ENCODE results near the gene HEG1. TPM values are rescaled to one million over a fixed set of nuclear protein-coding genes. Genes with fewer than 3 reads are reported as not detected.

Gene HEG1
- total RNA-seq, 1 donor: 199 TPM

DNA sequence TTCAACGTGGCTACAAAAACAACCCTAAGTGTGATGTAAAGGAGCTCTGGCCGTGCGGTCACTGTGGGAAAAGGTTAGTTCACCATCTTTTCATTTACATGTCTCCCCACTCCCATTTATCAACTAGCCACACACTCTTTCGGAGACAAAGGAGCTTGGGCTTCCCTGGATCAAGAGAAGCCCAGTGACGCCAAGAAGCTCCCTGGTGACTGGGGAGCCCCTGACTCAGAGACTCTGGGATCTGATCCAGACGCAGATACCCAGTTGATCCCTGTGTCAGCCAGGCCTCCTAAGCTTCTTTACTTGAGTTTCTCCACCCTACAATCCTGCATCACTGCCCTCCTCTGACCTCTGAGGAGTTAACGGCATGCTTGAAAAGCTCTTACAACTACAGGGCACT is 43.9 kb downstream of the HEG1 start:
- H3K4me3 ChIP-seq (ENCODE audit: low read depth, low read length): no peak overlapping the region
- no peak for TF ChIP-seq CTCF (IDR thresholded peaks at IDR 0.05; ENCODE audit: insufficient read depth, low read depth, low read length)
- DNase-seq (ENCODE audit: low read depth): peak; percentile 84

DNA sequence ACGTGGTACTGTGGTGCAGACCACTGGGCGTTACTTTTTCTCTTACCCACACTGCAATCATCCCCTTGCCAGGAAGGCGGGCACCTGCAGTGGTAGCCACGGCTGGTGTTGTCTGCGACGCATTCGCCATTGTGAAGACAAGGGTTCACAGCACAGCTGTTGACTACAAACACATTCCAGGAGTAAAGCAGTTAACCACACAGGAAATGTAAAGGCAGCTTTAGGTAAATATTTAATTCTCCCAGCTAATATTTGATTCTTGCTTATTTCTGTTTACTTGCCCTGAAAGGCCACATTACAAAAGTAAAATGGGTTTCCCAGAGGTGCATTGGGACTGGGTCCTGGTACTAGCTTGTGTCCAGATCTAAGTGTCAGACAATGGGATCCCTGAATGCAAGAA is 45.4 kb downstream of the HEG1 start:
- DNase-seq (ENCODE audit: low read depth): no peak
- TF ChIP-seq CTCF (IDR thresholded peaks at IDR 0.05; ENCODE audit: insufficient read depth, low read depth, low read length): no peak
- no peak overlapping the region for H3K4me3 ChIP-seq (ENCODE audit: low read depth, low read length)

DNA sequence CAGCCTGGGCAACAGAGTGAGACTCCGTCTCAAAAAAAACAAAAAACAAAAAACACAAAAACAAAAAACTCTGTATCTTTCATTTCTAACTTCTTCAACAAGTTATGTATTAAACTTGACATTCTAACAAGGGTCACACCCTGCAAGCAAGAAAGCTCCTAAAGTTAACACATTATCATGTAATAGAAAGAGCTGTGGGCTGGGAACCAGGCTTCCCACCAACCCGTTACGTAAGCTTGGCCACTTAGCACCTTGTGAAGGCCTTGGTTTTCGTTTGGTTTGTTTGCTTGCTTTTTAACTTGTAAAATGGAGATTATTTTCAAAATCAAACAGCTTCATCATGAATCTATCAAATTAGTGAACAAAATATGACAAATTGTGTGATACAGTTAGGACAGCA is 47.0 kb downstream of the HEG1 start:
- DNase-seq (ENCODE audit: low read depth): no peak
- no peak overlapping the region for H3K4me3 ChIP-seq (ENCODE audit: low read depth, low read length)
- no peak for TF ChIP-seq CTCF (IDR thresholded peaks at IDR 0.05; ENCODE audit: insufficient read depth, low read depth, low read length)

GRCh38 chr3:125006291-125006731 is 49.5 kb downstream of the HEG1 start:
- no peak for TF ChIP-seq CTCF (IDR thresholded peaks at IDR 0.05; ENCODE audit: insufficient read depth, low read depth, low read length)
- no peak for DNase-seq (ENCODE audit: low read depth)
- no peak overlapping the region for H3K4me3 ChIP-seq (ENCODE audit: low read depth, low read length)

- DNase-seq (ENCODE audit: low read depth): no peak
- TF ChIP-seq CTCF (IDR thresholded peaks at IDR 0.05; ENCODE audit: insufficient read depth, low read depth, low read length): no peak
- H3K4me3 ChIP-seq (ENCODE audit: low read depth, low read length): no peak overlapping the region
Measured at GRCh38 chr3:125005676-125006075, 50.1 kb downstream of the HEG1 start.

- no peak for TF ChIP-seq CTCF (IDR thresholded peaks at IDR 0.05; ENCODE audit: insufficient read depth, low read depth, low read length)
- no peak for DNase-seq (ENCODE audit: low read depth)
- H3K4me3 ChIP-seq (ENCODE audit: low read depth, low read length): no peak overlapping the region
Measured at GRCh38 chr3:125005222-125005621, 50.6 kb downstream of the HEG1 start.

- H3K4me3 ChIP-seq (ENCODE audit: low read depth, low read length): no peak overlapping the region
- TF ChIP-seq CTCF (IDR thresholded peaks at IDR 0.05; ENCODE audit: insufficient read depth, low read depth, low read length): no peak
- no peak for DNase-seq (ENCODE audit: low read depth)
Measured at GRCh38 chr3:125003859-125004595, 51.8 kb downstream of the HEG1 start.
